DND-41 (cell line): ENCODE measurements around the gene CTIF.

Experiments used
- ATAC-seq: fragments of 200-7000 bp; cut with Tn5 transposase; 3 replicates; pipeline ENCODE4 v1.9.1; 2021; ENCODE audit warnings: low read depth; ENCODE audit not compliant: insufficient read depth
- DNase-seq: peaks from one replicate; pipeline ENCODE4 v3.0.0-alpha.2; 2020
- H2AFZ ChIP-seq: 2 replicates; pipeline ENCODE4 v1.6.0; 2012; ENCODE audit warnings: low read depth, low read length
- H3K27ac ChIP-seq: 2 replicates; pipeline ENCODE4 v1.5.1; 2012; ENCODE audit warnings: low read length, inconsistent platforms
- H3K27me3 ChIP-seq: fragments of 200-600 bp; sonication (generic); 2 replicates; pipeline ENCODE4 v1.6.0; 2012; ENCODE audit warnings: low read length, mild to moderate bottlenecking, inconsistent platforms; ENCODE audit not compliant: insufficient read depth, poor library complexity
- H3K36me3 ChIP-seq: 2 replicates; pipeline ENCODE4 v1.5.1; 2012; ENCODE audit warnings: low read length, inconsistent platforms; ENCODE audit not compliant: insufficient read depth
- H3K4me1 ChIP-seq: 2 replicates; pipeline ENCODE4 v1.5.1; 2012; ENCODE audit warnings: mild to moderate bottlenecking, low read length; ENCODE audit not compliant: insufficient read depth
- H3K4me2 ChIP-seq: 2 replicates; pipeline ENCODE4 v1.6.0; 2012; ENCODE audit warnings: mild to moderate bottlenecking, moderate library complexity, low read length, inconsistent platforms; ENCODE audit not compliant: insufficient read depth
- H3K4me3 ChIP-seq, 2 experiments: fragments of 200-600 bp in 1 of 2; shearing (Covaris generic) in 1 of 2; 2 replicates each; pipeline ENCODE4 v1.5.1; 2012 to 2016; ENCODE audit warnings: inconsistent platforms in 2 of 2, low read length in 2 of 2, mild to moderate bottlenecking in 2 of 2, low read depth in 1 of 2, moderate library complexity in 1 of 2
- H3K79me2 ChIP-seq: 2 replicates; pipeline ENCODE4 v1.6.0; 2012; ENCODE audit warnings: low read length, inconsistent platforms; ENCODE audit not compliant: insufficient read depth
- H3K9ac ChIP-seq: 2 replicates; pipeline ENCODE4 v1.6.0; 2012; ENCODE audit warnings: low read depth, mild to moderate bottlenecking, inconsistent platforms, low read length, moderate library complexity
- H3K9me3 ChIP-seq: 2 replicates; pipeline ENCODE4 v1.5.1; 2012; ENCODE audit warnings: low read length, moderate library complexity, mild to moderate bottlenecking, inconsistent platforms; ENCODE audit not compliant: insufficient read depth, severe bottlenecking
- H4K20me1 ChIP-seq: 2 replicates; pipeline ENCODE4 v1.6.0; 2012; ENCODE audit warnings: low read length; ENCODE audit not compliant: insufficient read depth
- EZH2 ChIP-seq: IDR thresholded peaks from 3 replicates; pipeline ENCODE4 v1.6.1; 2012; ENCODE audit warnings: borderline replicate concordance, low read depth, mild to moderate bottlenecking, moderate library complexity, low read length, inconsistent platforms; ENCODE audit not compliant: severe bottlenecking
- TF ChIP-seq, protein P1 (sequence below): IDR thresholded peaks from 2 replicates; pipeline ENCODE4 v1.5.1; 2012; ENCODE audit warnings: borderline replicate concordance, low read length, moderate library complexity, mild to moderate bottlenecking; ENCODE audit not compliant: poor library complexity, severe bottlenecking; ENCODE audit errors: extremely low read depth

Gene CTIF

DNA sequence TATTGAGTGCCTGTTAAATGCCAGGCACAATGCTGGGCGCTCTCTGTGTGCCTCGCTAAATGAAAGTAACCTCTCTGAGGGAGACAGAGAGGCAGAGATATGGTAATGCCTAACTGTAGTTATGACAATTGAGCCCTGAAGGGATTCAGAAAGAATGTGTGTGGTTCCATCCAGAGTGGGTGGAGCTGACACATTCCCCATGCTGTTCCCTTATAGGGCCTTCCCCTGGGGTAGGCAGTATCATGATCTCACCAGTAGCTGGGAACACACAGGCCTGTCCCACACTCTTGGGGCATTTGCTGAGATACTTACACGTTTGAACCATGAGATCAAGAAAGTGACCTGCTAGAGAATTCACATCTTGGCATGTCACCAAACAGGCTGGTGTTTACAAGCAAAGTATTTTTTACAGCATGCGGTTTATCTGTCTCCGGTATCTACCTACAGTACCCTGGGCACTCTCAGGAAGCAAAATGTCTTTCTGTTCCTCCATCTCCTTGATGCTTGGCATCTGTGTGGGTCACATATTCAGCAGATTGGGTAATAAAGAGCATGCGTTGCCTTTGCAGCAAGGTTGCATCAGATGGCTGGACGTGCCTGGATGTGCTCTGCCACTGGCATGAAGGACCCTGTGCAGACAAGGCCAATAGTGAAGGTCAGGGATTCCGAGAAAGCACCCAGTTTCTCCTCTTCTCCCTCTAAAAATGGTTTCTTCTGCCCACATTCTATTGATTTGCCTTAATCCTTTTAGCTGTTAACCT is 9.4 kb downstream of the CTIF start:
- no peaks in the 10 kb centered on the region for H3K9me3 ChIP-seq
- no peaks in the 10 kb centered on the region for H3K36me3 ChIP-seq
- H3K27ac ChIP-seq = no peak overlapping the region
- H3K4me3 ChIP-seq = no peak overlapping the region
- H3K9ac ChIP-seq = no peak overlapping the region
- no peaks in the 10 kb centered on the region for H3K4me1 ChIP-seq
- H2AFZ ChIP-seq = no peak overlapping the region
- TF ChIP-seq EZH2 = no peak
- TF ChIP-seq, protein P1, sequence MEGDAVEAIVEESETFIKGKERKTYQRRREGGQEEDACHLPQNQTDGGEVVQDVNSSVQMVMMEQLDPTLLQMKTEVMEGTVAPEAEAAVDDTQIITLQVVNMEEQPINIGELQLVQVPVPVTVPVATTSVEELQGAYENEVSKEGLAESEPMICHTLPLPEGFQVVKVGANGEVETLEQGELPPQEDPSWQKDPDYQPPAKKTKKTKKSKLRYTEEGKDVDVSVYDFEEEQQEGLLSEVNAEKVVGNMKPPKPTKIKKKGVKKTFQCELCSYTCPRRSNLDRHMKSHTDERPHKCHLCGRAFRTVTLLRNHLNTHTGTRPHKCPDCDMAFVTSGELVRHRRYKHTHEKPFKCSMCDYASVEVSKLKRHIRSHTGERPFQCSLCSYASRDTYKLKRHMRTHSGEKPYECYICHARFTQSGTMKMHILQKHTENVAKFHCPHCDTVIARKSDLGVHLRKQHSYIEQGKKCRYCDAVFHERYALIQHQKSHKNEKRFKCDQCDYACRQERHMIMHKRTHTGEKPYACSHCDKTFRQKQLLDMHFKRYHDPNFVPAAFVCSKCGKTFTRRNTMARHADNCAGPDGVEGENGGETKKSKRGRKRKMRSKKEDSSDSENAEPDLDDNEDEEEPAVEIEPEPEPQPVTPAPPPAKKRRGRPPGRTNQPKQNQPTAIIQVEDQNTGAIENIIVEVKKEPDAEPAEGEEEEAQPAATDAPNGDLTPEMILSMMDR = no peak
- H3K4me2 ChIP-seq = no peak overlapping the region
- ATAC-seq = no peak
- no peaks in the 10 kb centered on the region for H3K27me3 ChIP-seq
- H4K20me1 ChIP-seq = peaks cover 16% of the 10 kb centered on the region
- DNase-seq = no peak
- no peaks in the 10 kb centered on the region for H3K79me2 ChIP-seq

DNA sequence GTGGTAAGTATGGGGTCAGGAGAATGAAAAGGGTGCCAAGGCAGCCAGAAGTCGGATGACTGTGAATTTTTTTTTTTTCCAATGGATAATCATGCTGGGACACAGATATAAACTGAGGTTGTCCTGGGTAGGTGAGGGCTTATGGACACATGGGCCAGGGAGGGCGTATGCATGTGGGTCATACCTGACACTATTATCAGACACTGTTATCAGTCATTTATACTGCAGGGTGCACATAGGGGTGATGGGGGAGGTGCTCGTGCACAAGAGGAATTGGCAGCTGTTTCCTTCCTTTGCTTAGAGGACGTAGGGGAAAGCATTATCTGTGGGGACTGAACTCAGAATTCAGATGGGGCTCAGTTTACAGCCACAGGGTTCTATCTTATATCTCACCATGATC is 10.1 kb downstream of the CTIF start:
- Histone ChIP-seq H3K27me3 (no peaks in the 10 kb centered on the region), H3K79me2 (no peaks in the 10 kb centered on the region), H3K36me3 (no peaks in the 10 kb centered on the region), H3K27ac (no peak overlapping the region), H3K4me2 (no peak overlapping the region), H2AFZ (no peak overlapping the region), H4K20me1 (peaks cover 13% of the 10 kb centered on the region), H3K4me1 (no peaks in the 10 kb centered on the region), H3K4me3 (no peak overlapping the region), H3K9ac (no peak overlapping the region), H3K9me3 (no peaks in the 10 kb centered on the region)
- TF ChIP-seq EZH2 = no peak
- TF ChIP-seq, protein P1 = no peak
- DNase-seq (no peak), ATAC-seq (no peak)

DNA sequence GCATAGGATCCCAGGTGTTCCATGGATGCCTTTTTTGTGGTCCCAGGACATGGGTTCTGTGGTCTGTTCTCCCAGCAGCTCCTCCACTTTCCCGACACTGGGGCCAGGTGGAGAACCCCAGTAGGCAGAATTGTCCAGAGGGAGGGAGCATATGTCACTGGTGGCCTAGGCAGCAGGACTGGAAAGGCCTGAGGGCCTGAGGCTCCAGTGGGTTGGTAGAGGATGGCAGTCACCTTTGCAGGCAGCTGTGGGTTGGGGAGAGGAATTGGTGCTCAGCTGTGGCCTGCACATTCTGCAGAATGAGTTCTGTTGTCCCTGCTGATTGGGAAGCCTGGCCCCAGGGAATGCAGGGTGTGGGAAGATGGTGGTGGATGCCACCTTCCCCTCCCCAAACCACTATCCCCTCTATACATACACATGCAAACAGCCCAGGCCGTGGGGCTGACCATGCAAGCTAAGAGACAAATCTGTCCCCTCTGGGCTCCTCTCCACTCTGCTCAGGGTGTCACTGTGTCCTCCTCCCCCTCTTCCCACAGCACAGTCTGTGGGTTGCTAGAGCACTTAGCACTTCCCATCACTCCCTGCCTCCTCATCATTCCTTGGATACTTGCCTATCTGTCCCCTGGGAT is 11.4 kb downstream of the CTIF start:
- Histone ChIP-seq H3K4me3 (no peak overlapping the region), H3K9me3 (no peaks in the 10 kb centered on the region), H3K4me2 (no peak overlapping the region), H3K9ac (no peak overlapping the region), H3K79me2 (no peaks in the 10 kb centered on the region), H3K27me3 (no peaks in the 10 kb centered on the region), H2AFZ (no peak overlapping the region), H3K4me1 (no peaks in the 10 kb centered on the region), H4K20me1 (peaks cover 13% of the 10 kb centered on the region), H3K36me3 (no peaks in the 10 kb centered on the region), H3K27ac (no peak overlapping the region)
- ATAC-seq (no peak), DNase-seq (no peak)
- no peak for TF ChIP-seq EZH2
- TF ChIP-seq, protein P1 = no peak
